HG02678 (cell line): Measurements from ENCODE around the gene ZNF672.
"Not testable (repeated sequence)": the region's sequence is repeated elsewhere in the genome, so short reads cannot be mapped to it uniquely, and the experiment has no call there.

Experiments
- ATAC-seq: cut with Tn5 transposase; IDR thresholded peaks from one replicate; pipeline ENCODE4 v1.9.1; 2021; ENCODE audit warnings: mild to moderate bottlenecking, moderate library complexity; ENCODE audit not compliant: unreplicated experiment

Gene ZNF672

GRCh38 chr1:248837781-248838356 is at the start of gene ZNF672:
ZNF672 (plus strand) TSS chr1:248838224; CDS start chr1:248847275, 9,051 bp downstream.
- ATAC-seq: peak; percentile 82

DNA sequence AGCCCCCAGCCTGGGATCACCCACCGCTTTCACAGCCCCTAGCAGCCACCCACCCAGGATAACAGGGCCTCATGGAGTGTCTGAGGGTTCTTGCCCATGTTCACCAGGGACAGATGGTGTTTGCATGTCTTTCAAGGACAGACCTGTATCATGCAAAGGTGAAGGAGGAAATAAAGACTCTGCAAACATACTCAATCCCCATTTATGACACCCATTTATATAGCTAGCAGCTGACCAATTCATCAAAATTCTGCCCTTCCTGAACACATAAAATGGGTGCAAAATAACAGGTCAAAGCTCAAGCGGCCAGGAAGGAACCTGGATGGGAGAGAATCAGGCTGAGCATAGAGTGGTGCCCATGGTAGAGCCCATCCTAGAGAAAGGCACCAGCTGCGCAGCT is 49.7 kb upstream of the ZNF672 start:
- no peak for ATAC-seq

- not testable (repeated sequence) for ATAC-seq
Observed at GRCh38 chr1:248789337-248789736, 48.7 kb upstream of the ZNF672 start.

GRCh38 chr1:248790456-248790855 is 47.6 kb upstream of the ZNF672 start:
- no peak for ATAC-seq

DNA sequence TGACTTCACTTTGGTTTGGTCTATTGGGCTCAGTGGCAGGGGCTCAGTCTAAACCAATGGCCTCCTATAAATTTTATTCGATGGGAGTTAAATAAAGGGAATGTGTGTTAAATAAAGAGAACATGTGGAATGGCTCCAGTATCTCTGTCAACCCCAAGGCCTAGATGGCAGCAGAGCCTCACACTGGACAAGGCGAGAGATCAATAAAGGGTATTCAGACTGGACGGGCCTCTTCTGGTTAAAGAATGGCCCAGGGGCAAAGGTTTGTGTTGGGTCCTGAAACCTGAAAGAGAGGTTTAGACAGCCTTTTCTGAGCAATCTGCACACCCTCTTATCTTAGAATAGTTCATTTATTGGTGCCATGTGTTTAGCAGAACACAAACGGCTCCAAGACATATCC is 47.0 kb upstream of the ZNF672 start:
- ATAC-seq: no peak

DNA sequence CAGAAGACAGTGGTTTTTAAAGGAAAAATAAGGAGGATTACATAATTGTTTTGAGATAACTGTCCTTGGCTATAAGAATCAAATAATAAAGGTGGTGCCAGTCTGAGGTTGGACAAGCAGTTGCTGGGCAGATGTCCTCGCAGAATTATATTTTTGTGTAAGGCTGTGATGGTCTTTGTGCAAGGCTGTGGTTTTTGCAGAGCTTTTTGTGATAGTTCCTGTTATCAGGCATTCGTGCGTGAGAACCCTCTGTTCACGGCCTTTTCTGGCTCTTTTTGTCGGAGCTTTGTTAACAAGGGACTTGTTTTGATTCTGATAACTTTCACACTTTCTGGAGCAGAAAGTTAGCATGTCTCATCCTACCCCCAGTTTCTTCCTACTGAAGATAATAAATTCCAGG is 45.7 kb upstream of the ZNF672 start:
- ATAC-seq: peak; percentile 43

DNA sequence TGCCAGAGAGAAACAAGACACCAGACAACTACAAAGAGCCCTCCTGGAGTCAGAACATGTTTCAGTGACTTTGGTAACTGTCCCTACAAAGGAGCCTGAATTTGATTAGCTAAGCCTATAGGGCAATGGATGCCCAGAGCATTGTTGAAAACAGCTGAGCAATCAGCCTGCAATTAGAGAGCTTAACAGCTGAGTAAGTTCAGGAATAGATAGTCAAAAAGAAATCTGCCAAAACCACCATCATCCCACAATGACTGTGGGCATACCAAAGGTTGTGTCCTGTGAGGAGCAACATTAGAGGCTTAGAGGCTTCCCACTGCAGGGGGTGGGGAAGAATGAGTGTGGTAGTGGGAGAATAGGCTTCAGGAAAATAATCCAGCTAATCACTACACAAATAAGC is 44.4 kb upstream of the ZNF672 start:
- ATAC-seq: peak; percentile 92

DNA sequence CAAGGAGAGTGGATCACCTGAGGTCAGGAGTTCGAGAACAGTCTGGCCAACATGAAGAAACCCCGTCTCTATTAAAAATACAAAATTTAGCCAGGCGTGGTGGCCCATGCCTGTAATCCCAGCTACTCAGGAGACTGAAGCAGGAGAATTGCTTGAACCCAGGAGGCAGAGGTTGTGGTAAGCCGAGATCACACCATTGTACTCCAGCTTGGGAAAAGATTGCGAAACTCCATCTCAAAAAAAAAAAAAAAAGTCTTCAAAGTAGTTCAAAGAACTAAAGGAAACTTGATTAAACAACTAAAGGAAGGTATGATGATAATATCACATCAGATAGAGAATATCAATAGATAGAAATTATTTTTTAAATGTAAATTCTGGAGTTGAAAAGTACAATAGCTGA is 43.4 kb upstream of the ZNF672 start:
- not testable (repeated sequence) for ATAC-seq

- no peak for ATAC-seq
Observed at GRCh38 chr1:248798791-248799190, 39.2 kb upstream of the ZNF672 start.

DNA sequence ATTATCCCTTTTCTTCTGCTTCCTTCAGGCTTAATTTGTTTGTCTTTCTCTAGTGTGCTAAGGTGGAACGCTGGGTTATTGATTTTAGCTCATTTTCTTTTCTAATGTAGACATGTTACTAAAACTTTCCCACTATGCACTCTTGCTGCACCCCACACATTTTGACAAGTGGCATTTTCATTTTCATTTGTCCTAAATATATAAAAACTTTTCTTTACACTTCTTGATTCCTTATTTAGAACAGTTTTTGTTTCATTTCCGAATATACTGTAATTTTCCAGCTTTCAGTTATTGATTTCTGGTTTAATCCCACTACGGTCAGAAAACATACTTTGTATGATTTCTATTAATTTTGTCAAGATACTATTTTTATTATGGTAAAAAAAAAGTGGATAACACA is 37.6 kb upstream of the ZNF672 start:
- no peak for ATAC-seq

DNA sequence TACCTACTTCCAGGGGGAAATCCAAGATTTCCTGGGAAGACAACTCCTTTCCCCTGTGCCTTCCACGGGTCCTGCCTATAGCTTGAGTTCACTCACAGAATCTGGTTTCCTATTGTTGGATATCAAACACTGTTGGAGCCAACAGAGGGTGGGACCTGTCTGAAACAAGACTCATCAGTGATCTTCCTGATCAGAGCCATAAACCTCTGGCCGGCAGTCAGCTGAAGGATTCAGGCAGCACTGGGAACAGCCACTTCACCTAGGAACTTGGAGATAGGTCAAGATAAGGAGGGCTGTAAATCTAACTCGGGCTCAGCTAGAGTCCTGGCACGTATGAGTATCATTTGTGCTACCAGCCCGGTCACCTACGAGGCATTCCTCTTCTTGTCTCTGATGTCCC is 35.6 kb upstream of the ZNF672 start:
- ATAC-seq: no peak

GRCh38 chr1:248803501-248803900 is 34.5 kb upstream of the ZNF672 start:
- ATAC-seq: not testable (repeated sequence)

DNA sequence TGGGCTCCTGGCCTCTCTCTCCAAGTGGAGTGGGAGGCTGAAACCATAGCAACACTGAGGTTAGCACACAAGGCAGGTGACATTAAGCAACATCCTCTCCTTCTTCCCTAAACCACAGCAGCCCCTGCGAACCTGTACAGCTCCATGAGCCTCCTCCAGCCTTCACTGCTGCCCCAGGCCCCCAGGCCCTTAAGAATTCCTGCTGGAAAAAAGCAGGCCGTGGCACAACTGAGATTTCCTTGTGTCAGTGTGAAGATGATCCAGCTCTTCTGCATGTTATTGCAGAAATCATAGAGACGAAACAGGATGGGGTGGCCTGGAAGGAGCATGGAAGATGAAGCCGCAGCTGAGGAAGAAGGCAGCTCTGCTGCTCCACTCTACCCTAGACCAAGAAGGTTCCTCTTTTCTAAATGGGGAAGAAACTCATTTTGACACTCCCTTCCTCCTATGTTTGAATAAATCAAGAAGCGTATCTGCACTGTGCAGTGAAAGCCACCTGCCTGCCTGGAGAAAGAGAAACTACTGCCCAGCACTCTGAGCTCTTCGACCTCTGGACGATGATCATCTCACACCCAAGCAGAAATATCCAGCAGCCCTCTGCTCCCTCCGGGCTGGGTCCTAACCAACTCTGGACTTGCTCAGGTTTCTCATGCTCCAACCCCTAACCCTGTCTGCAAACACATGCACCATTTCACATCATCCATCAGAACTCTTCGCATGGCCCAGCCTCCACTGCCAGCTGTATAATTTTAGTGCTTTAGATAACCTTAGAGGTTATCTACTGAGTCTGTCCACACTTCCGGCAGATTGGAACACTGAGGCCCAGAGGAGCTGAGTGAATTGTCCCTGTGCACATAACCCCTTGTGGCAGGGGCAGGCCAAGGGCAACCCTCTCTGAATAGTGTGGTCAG is 33.0 kb upstream of the ZNF672 start:
- ATAC-seq: peak; percentile 86

DNA sequence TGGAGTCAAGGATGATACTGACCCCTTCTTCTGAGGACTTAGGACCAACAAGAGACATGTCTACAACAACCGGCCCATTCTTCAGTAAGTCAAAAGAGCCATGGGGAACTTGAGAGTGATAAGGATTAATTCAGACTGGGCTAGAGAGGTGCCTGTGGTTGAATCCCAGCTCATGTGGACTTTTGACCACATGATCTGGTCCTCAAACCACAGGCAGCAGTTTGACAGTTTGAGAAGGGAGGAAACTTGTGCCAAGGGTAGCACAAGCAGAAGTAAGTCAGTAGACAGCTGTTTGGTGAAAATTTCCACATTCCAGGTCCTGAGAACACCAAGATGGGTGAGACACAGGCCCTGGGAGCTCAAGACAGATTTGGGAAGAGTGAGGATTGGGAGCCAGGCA is 32.1 kb upstream of the ZNF672 start:
- ATAC-seq: no peak

- ATAC-seq: peak; percentile 44
Observed at GRCh38 chr1:248807067-248807737, 30.8 kb upstream of the ZNF672 start.

GRCh38 chr1:248808876-248809275 is 29.1 kb upstream of the ZNF672 start:
- no peak for ATAC-seq

DNA sequence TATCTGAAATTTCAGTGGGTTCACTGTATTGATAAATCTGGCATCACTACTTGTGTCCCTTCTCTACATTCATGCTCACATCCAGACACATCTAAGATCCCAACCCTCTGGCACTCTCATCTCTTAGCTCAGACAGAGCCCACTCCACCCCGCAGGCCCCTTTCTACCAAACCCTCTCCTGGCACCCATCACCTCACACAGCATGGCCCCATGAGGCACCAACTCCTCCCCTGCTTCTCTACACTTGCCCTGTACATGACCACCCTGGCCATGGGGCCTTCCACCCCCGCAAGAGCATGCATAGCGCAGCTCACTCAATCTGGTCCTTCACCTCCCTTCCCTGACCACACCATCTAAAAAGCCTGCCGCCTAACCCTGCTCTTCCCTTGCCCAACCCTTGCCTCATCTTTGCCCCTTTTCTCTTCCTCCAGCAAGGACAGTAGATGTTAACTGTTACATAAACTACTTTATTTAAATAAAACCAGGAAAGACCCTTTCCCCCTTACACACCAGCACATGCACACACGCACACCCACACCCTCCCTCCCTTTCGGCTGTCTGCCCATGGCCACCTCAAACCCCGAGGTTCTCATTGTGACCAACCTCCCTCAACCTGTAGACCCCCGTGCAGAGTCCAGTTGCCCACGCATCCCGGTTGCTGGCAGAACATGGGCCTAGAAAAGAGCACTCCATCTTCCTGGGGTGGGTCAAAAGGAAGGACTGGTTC is 27.9 kb upstream of the ZNF672 start:
- ATAC-seq: no peak

GRCh38 chr1:248810727-248811513 is 27.1 kb upstream of the ZNF672 start:
- ATAC-seq: no peak

- no peak for ATAC-seq
Observed at GRCh38 chr1:248811514-248812490, 26.2 kb upstream of the ZNF672 start.
